Stomach smooth muscle (tissue), 2 donors: ENCODE data around the gene PLTP.

ENCODE experiments used
- H3K27ac ChIP-seq: one replicate; pipeline ENCODE4 v1.7.0; 2013; ENCODE audit warnings: mild to moderate bottlenecking, low read length, inconsistent platforms
- H3K27me3 ChIP-seq, 2 donors: one replicate each; pipeline ENCODE4 v1.7.0; 2013; ENCODE audit warnings: low read length in 2 of 2; ENCODE audit not compliant: insufficient read depth in 2 of 2, control insufficient read depth in 1 of 2
- H3K36me3 ChIP-seq, 2 donors: one replicate each; pipeline ENCODE4 v1.7.0; 2013; ENCODE audit warnings: low read length in 2 of 2; ENCODE audit not compliant: control insufficient read depth in 2 of 2, insufficient read depth in 2 of 2
- H3K4me1 ChIP-seq: one replicate; pipeline ENCODE4 v1.7.0; 2013; ENCODE audit warnings: low read length; ENCODE audit not compliant: control insufficient read depth, insufficient read depth
- H3K4me3 ChIP-seq, 2 donors: one replicate each; pipeline ENCODE4 v1.7.0; 2013; ENCODE audit warnings: low read length in 2 of 2
- H3K9ac ChIP-seq, 2 donors: one replicate each; pipeline ENCODE4 v1.7.0; 2013; ENCODE audit warnings: low read length in 2 of 2, mild to moderate bottlenecking in 1 of 2
- H3K9me3 ChIP-seq, 2 donors: one replicate each; pipeline ENCODE4 v1.7.0; 2013; ENCODE audit warnings: low read length in 2 of 2; ENCODE audit not compliant: control insufficient read depth in 2 of 2
- donor health status: healthy.
- donor health status: Pancreatic carcinoma.

PLTP gene

GRCh38 chr20:45850238-45850637 is 61.7 kb downstream of the PLTP start:
- Histone ChIP-seq H3K9me3 (no peaks in the 10 kb centered on the region), H3K4me3 (no peak overlapping the region), H3K4me1 (peaks cover 9% of the 10 kb centered on the region), H3K9ac (no peak overlapping the region), H3K27ac (no peak overlapping the region), H3K27me3 (no peaks in the 10 kb centered on the region), H3K36me3 (peaks cover 21 to 27% of the 10 kb centered on the region in 2 donors)

GRCh38 chr20:45848969-45849582 is 62.9 kb downstream of the PLTP start:
- H3K4me1 ChIP-seq: no peaks in the 10 kb centered on the region
- no peak overlapping the region for H3K9ac ChIP-seq
- H3K27ac ChIP-seq: no peak overlapping the region
- H3K4me3 ChIP-seq: no peak overlapping the region
- H3K27me3 ChIP-seq: no peaks in the 10 kb centered on the region
- no peaks in the 10 kb centered on the region for H3K9me3 ChIP-seq
- H3K36me3 ChIP-seq: peaks cover 25 to 35% of the 10 kb centered on the region in 2 donors
